Uterus (tissue), 2 donors: ENCODE results near the gene FGG.

Experiments
- POLR2A ChIP-seq, 2 donors: fragments of 450-650 bp; IDR thresholded peaks; one replicate each; pipeline ENCODE4 v1.6.1; 2016; ENCODE audit warnings: antibody characterized with exemption in 2 of 2, mild to moderate bottlenecking in 1 of 2, moderate library complexity in 1 of 2
- TF ChIP-seq, protein P1 (sequence below), 4 experiments: fragments of 200-600 bp in 2 of 4; fragments of 450-650 bp in 2 of 4; sonication (generic) in 2 of 4; IDR thresholded peaks; one replicate each; pipeline ENCODE4 v1.5.1; 2016 to 2019; ENCODE audit warnings: antibody characterized with exemption in 4 of 4, mild to moderate bottlenecking in 2 of 4, moderate library complexity in 1 of 4

- TF ChIP-seq, protein P1, sequence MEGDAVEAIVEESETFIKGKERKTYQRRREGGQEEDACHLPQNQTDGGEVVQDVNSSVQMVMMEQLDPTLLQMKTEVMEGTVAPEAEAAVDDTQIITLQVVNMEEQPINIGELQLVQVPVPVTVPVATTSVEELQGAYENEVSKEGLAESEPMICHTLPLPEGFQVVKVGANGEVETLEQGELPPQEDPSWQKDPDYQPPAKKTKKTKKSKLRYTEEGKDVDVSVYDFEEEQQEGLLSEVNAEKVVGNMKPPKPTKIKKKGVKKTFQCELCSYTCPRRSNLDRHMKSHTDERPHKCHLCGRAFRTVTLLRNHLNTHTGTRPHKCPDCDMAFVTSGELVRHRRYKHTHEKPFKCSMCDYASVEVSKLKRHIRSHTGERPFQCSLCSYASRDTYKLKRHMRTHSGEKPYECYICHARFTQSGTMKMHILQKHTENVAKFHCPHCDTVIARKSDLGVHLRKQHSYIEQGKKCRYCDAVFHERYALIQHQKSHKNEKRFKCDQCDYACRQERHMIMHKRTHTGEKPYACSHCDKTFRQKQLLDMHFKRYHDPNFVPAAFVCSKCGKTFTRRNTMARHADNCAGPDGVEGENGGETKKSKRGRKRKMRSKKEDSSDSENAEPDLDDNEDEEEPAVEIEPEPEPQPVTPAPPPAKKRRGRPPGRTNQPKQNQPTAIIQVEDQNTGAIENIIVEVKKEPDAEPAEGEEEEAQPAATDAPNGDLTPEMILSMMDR (IDR thresholded peaks at IDR 0.05) = no peak
- TF ChIP-seq POLR2A (IDR thresholded peaks at IDR 0.05) = no peak
Measured at GRCh38 chr4:154574311-154574710, 38.1 kb downstream of the FGG start.
